Endothelial cell of umbilical vein (primary cell): ENCODE data around the gene CLEC18A. TPM values are rescaled to one million over a fixed set of nuclear protein-coding genes. Genes with fewer than 3 reads are reported as not detected.

Experiments used
- BruUV-seq: library from RNA; stranded (reverse); fragments of 400-500 nt; replicated peaks from 2 replicates; lab custom pipeline; 2021; lab: Mats Ljungman, UMichigan
- CTCF ChIA-PET: fragments of 300-600, 350-600 bp; sonication (Branson Sonifier 250); formaldehyde crosslinking; loops from one replicate; lab custom pipeline; 2021; ENCODE audit warnings: antibody characterized with exemption, inconsistent platforms; lab: Charles Lee
- POLR2A ChIA-PET: fragments of 300-600, 350-600 bp; sonication (Branson Sonifier 250); formaldehyde crosslinking; loops from one replicate; lab custom pipeline; 2021; ENCODE audit warnings: antibody characterized with exemption, inconsistent platforms; lab: Charles Lee
- DNase-seq: peaks from one replicate; pipeline ENCODE4 v3.0.0-alpha.2; 2011; ENCODE audit warnings: low read depth, low spot score
- FAIRE-seq: peaks from 2 replicates; lab custom pipeline; 2011; peaks lifted over from hg19 to GRCh38; lab: Jason Lieb, UNC
- H2AFZ ChIP-seq: 2 replicates; pipeline ENCODE4 v1.6.0; 2012; ENCODE audit warnings: low read depth, low read length, control low read depth, inconsistent platforms
- H3K27ac ChIP-seq: 2 replicates; pipeline ENCODE4 v1.5.1; 2011; ENCODE audit warnings: low read depth, mild to moderate bottlenecking, control low read depth, low read length, moderate library complexity; ENCODE audit not compliant: insufficient read depth
- H3K27me3 ChIP-seq, 2 experiments: 2 replicates each; pipeline versions ENCODE4 v1.6.0 to v1.6.1; 2011; ENCODE audit warnings: low read length in 2 of 2, mixed read lengths in 1 of 2; ENCODE audit not compliant: control insufficient read depth in 2 of 2, insufficient read depth in 2 of 2
- H3K36me3 ChIP-seq, 2 experiments: 2 replicates in 1 of 2; 3 replicates in 1 of 2; pipeline ENCODE4 v1.5.1; 2011; ENCODE audit warnings: low read length in 2 of 2, mild to moderate bottlenecking in 1 of 2, moderate library complexity in 1 of 2; ENCODE audit not compliant: control insufficient read depth in 2 of 2, insufficient read depth in 2 of 2; ENCODE audit errors: extremely low read depth in 1 of 2
- H3K4me1 ChIP-seq: 3 replicates; pipeline ENCODE4 v1.5.1; 2011; ENCODE audit warnings: mild to moderate bottlenecking, low read length; ENCODE audit not compliant: control insufficient read depth, insufficient read depth; ENCODE audit errors: extremely low read depth
- H3K4me2 ChIP-seq: 2 replicates; pipeline ENCODE4 v1.6.1; 2011; ENCODE audit warnings: low read length, control low read depth, mixed read lengths; ENCODE audit not compliant: insufficient read depth
- H3K4me3 ChIP-seq, 3 experiments: fragments of 200-600 bp in 1 of 3; sonication (generic), shearing (Covaris generic) in 1 of 3; replicated peaks in 1 of 3; 2 replicates each; pipeline ENCODE4 v1.5.1; 2011 to 2016; ENCODE audit warnings: control low read depth in 3 of 3, low read length in 3 of 3, mild to moderate bottlenecking in 2 of 3, inconsistent platforms in 1 of 3, low read depth in 1 of 3, moderate library complexity in 1 of 3; ENCODE audit not compliant: insufficient read depth in 1 of 3
- H3K79me2 ChIP-seq: 2 replicates; pipeline ENCODE4 v1.6.0; 2012; ENCODE audit warnings: low read length, inconsistent platforms; ENCODE audit not compliant: control insufficient read depth, insufficient read depth
- H3K9ac ChIP-seq: replicated peaks from 2 replicates; pipeline ENCODE3; 2011; ENCODE audit warnings: low read length, control low read depth; ENCODE audit not compliant: insufficient read depth; ENCODE audit errors: extremely low read depth
- H3K9me1 ChIP-seq: replicated peaks from 3 replicates; pipeline ENCODE4 v1.6.0; 2011; ENCODE audit warnings: mild to moderate bottlenecking, low read length; ENCODE audit not compliant: control insufficient read depth, insufficient read depth; ENCODE audit errors: extremely low read depth
- H3K9me3 ChIP-seq: replicated peaks from 2 replicates; pipeline ENCODE4 v1.5.1; 2012; ENCODE audit warnings: low read length, inconsistent platforms; ENCODE audit not compliant: control insufficient read depth, insufficient read depth
- H4K20me1 ChIP-seq: replicated peaks from 2 replicates; pipeline ENCODE3; 2011; ENCODE audit warnings: mild to moderate bottlenecking, low read length; ENCODE audit not compliant: control insufficient read depth, insufficient read depth; ENCODE audit errors: extremely low read depth
- EZH2 ChIP-seq: IDR thresholded peaks from 2 replicates; pipeline ENCODE4 v1.6.1; 2012; ENCODE audit warnings: borderline replicate concordance, low read depth, mild to moderate bottlenecking, moderate library complexity, low read length, inconsistent platforms; ENCODE audit not compliant: severe bottlenecking
- FOS ChIP-seq: IDR thresholded peaks from 2 replicates; pipeline ENCODE4 v1.6.1; 2011; ENCODE audit warnings: mild to moderate bottlenecking, low read length, moderate library complexity, borderline replicate concordance; ENCODE audit not compliant: insufficient read depth
- GATA2 ChIP-seq: IDR thresholded peaks from 2 replicates; pipeline ENCODE4 v1.7.0; 2011; ENCODE audit warnings: low read depth, mild to moderate bottlenecking, moderate library complexity, mixed read lengths, low read length; ENCODE audit not compliant: insufficient read length, insufficient read depth
- JUN ChIP-seq: IDR thresholded peaks from 2 replicates; pipeline ENCODE4 v1.6.1; 2011; ENCODE audit warnings: borderline replicate concordance, low read depth; ENCODE audit not compliant: insufficient read length, insufficient read depth
- MAX ChIP-seq: IDR thresholded peaks from 2 replicates; pipeline ENCODE4 v1.6.1; 2011; ENCODE audit not compliant: insufficient read depth, insufficient read length
- MYC ChIP-seq: IDR thresholded peaks from one replicate; pipeline ENCODE4 v1.6.1; 2011; ENCODE audit warnings: mild to moderate bottlenecking, low read depth, low read length
- POLR2A ChIP-seq: IDR thresholded peaks from 2 replicates; pipeline ENCODE4 v1.6.1; 2012; ENCODE audit warnings: low read depth, mild to moderate bottlenecking, control low read depth, low read length
- POLR2AphosphoS5 ChIP-seq: IDR thresholded peaks from 2 replicates; pipeline ENCODE4 v1.6.1; 2012; ENCODE audit warnings: low read depth, mild to moderate bottlenecking, control low read depth, low read length, moderate library complexity; ENCODE audit not compliant: insufficient read depth
- dilution Hi-C: fragments of 300-500 bp; cut with MboI; formaldehyde crosslinking; loops from one replicate; pipeline ENCODE4 v1.15.0; 2019; ENCODE audit warnings: low sequenced_read_pairs; ENCODE audit not compliant: extremely low pct_ligation_motif_present
- intact Hi-C: fragments of 100-400 bp; cut with micrococcal nuclease; formaldehyde crosslinking; loops from one replicate; pipeline ENCODE4 v1.10.0; 2022
- polyA plus RNA-seq, 4 experiments: library from polyadenylated mRNA; depleted of rRNA in 3 of 4; stranded (reverse) in 3 of 4; unstranded in 1 of 4; fragments of >200 nt; gene quantifications; 2 replicates each; pipeline versions ENCODE4 v1.2.1 to v1.2.3, GENCODE V29; 2011 to 2012; ENCODE audit warnings: missing spikeins in 1 of 4
- total RNA-seq: library from RNA; stranded (reverse); gene quantifications from 2 replicates; pipeline ENCODE4 v1.2.3, GENCODE V29; 2021
- TF ChIP-seq, protein P1 (sequence below), 2 donors: IDR thresholded peaks; 1 replicate in 1 of 2; 2 replicates in 1 of 2; pipeline ENCODE4 v1.5.1; 2011; ENCODE audit warnings: low read length in 2 of 2, mild to moderate bottlenecking in 2 of 2, moderate library complexity in 2 of 2, control low read depth in 1 of 2, inconsistent platforms in 1 of 2, low read depth in 1 of 2; ENCODE audit not compliant: insufficient read depth in 1 of 2; ENCODE audit errors: extremely low read depth in 1 of 2

The CLEC18A gene
- total and polyA plus RNA-seq, 2 donors (not counting 3 experiments of a cell fraction or from before 2014, with no cell fraction given) = 0.35 to 0.51 TPM

DNA sequence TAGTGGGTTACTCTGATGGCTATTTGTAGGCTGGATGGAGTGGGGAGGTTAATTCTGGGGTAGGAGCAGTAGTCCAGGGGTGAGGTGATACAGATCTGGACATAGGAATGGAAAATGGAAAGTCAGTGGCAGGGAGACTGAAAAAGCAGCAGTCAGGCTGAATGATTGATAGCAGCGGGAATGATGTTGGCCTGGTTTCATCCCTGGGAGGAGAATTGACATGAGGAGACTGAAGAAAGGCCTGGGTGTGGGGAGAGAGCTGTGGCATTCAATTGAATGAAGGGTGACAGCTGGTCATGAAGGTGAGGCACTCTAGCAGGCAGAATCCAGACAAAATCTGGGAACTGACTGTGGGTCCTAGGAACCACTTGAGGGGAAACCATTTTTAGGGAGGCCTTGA lies 34.7 kb upstream of the CLEC18A start:
- Histone ChIP-seq H4K20me1 (no peaks in the 10 kb centered on the region), H3K9ac (no peak overlapping the region), H3K4me2 (no peak overlapping the region), H3K79me2 (no peaks in the 10 kb centered on the region), H3K4me1 (peaks cover 11% of the 10 kb centered on the region), H3K4me3 (no peak overlapping the region), H3K27me3 (no peaks in the 10 kb centered on the region), H2AFZ (no peak overlapping the region), H3K36me3 (peaks cover 0 to 2% of the 10 kb centered on the region in 2 experiments), H3K9me3 (no peaks in the 10 kb centered on the region), H3K9me1 (no peaks in the 10 kb centered on the region), H3K27ac (no peak overlapping the region)
- BruUV-seq = no TSS peak
- intact Hi-C loops (loop anchor here (5.0 kb wide), 1 partner anchor 69 kb away; no protein-coding TSS in a partner anchor), dilution Hi-C loops (no loop called here)
- CTCF ChIA-PET = interaction anchor here (4.3 kb wide), 1 partner anchor 13 kb away, joined by 32 read pairs; no protein-coding TSS in a partner anchor
- TF ChIP-seq MAX (no peak), EZH2 (no peak), GATA2 (no peak), MYC (no peak), POLR2A (no peak), FOS (no peak), POLR2AphosphoS5 (no peak), JUN (no peak)
- TF ChIP-seq, protein P1, sequence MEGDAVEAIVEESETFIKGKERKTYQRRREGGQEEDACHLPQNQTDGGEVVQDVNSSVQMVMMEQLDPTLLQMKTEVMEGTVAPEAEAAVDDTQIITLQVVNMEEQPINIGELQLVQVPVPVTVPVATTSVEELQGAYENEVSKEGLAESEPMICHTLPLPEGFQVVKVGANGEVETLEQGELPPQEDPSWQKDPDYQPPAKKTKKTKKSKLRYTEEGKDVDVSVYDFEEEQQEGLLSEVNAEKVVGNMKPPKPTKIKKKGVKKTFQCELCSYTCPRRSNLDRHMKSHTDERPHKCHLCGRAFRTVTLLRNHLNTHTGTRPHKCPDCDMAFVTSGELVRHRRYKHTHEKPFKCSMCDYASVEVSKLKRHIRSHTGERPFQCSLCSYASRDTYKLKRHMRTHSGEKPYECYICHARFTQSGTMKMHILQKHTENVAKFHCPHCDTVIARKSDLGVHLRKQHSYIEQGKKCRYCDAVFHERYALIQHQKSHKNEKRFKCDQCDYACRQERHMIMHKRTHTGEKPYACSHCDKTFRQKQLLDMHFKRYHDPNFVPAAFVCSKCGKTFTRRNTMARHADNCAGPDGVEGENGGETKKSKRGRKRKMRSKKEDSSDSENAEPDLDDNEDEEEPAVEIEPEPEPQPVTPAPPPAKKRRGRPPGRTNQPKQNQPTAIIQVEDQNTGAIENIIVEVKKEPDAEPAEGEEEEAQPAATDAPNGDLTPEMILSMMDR (IDR thresholded peaks at IDR 0.05; ENCODE audit: extremely low read depth in 1 of 2, insufficient read depth in 1 of 2, low read depth in 1 of 2, low read length in 2 of 2) = no peak
- POLR2A ChIA-PET = no interaction called here
- no peak for FAIRE-seq
- no peak for DNase-seq
